A549 (cell line): ENCODE data around the gene MRPS18B. TPM values are rescaled to one million over a fixed set of nuclear protein-coding genes. Genes with fewer than 3 reads are reported as not detected.

ENCODE experiments used
- ATAC-seq, 2 experiments: fragments of 200-7000 bp in 1 of 2; fragments of >200 bp in 1 of 2; cut with Nextera tagmentation in 1 of 2; cut with Tn5 transposase in 1 of 2; 3 replicates each; pipeline versions ENCODE4 v1.8.0 to v1.9.1; 2018 to 2020; ENCODE audit warnings: mild to moderate bottlenecking in 1 of 2, moderate library complexity in 1 of 2
- CTCF ChIA-PET: fragments of 300-600 bp; sonication (Branson Sonifier 250); formaldehyde crosslinking; extraction: SDS; loops from one replicate; lab custom pipeline; 2021; ENCODE audit warnings: antibody characterized with exemption, inconsistent platforms; lab: Yijun Ruan, JAX
- POLR2A ChIA-PET: fragments of 350-600 bp; formaldehyde crosslinking; extraction: SDS; loops from one replicate; lab custom pipeline; 2021; ENCODE audit warnings: antibody characterized with exemption, inconsistent platforms; lab: Yijun Ruan, JAX
- DNase-seq, 2 experiments: peaks; one replicate each; pipeline versions ENCODE4 v3.0.0 to v3.0.0-alpha.2; 2011 to 2016; ENCODE audit warnings: low read depth in 1 of 2, low spot score in 1 of 2
- FAIRE-seq: peaks from 2 replicates; lab custom pipeline; 2011; peaks lifted over from hg19 to GRCh38; lab: Jason Lieb, UNC
- H3K27ac ChIP-seq, 2 experiments: fragments of >200 bp; sonication (Bioruptor Twin); formaldehyde crosslinking; 3 replicates each; pipeline ENCODE4 v1.5.1; 2016 to 2017
- H3K4me1 ChIP-seq: fragments of >200 bp; sonication (Bioruptor Twin); formaldehyde crosslinking; 3 replicates; pipeline ENCODE4 v1.6.1; 2016
- H3K4me2 ChIP-seq: fragments of >200 bp; sonication (Bioruptor Twin); formaldehyde crosslinking; 3 replicates; pipeline ENCODE4 v1.6.1; 2016
- H3K4me3 ChIP-seq: fragments of >200 bp; sonication (Bioruptor Twin); formaldehyde crosslinking; 3 replicates; pipeline ENCODE4 v1.5.1; 2016
- H3K9me3 ChIP-seq: fragments of >200 bp; sonication (Bioruptor Twin); formaldehyde crosslinking; 3 replicates; pipeline ENCODE4 v1.6.1; 2016
- BHLHE40 ChIP-seq: IDR thresholded peaks from 2 replicates; pipeline ENCODE4 v1.6.1; 2012; ENCODE audit warnings: low read depth, low read length, inconsistent platforms
- HEYL ChIP-seq: fragments of 250-450 bp; sonication (Bioruptor Pico); IDR thresholded peaks from 2 replicates; pipeline ENCODE4 v1.8.0; 2021; ENCODE audit warnings: mild to moderate bottlenecking, moderate library complexity
- HOXA7 ChIP-seq: fragments of 250-450 bp; sonication (Bioruptor Pico); IDR thresholded peaks from 2 replicates; pipeline ENCODE4 v1.5.0; 2020; ENCODE audit warnings: mild to moderate bottlenecking, moderate library complexity
- HOXB5 ChIP-seq: fragments of 250-450 bp; sonication (Bioruptor Pico); IDR thresholded peaks from 2 replicates; pipeline ENCODE4 v1.5.0; 2020; ENCODE audit warnings: mild to moderate bottlenecking, moderate library complexity
- JUN ChIP-seq, 2 experiments: fragments of >200 bp; sonication (Bioruptor Twin); formaldehyde crosslinking; IDR thresholded peaks; 2 replicates in 1 of 2; 3 replicates in 1 of 2; pipeline ENCODE4 v1.6.1; 2016 to 2017
- JUNB ChIP-seq: fragments of >200 bp; sonication (Bioruptor Twin); formaldehyde crosslinking; IDR thresholded peaks from 2 replicates; pipeline ENCODE4 v1.6.1; 2016
- KDM5A ChIP-seq: fragments of 200-600 bp; sonication (generic); IDR thresholded peaks from 2 replicates; pipeline ENCODE4 v1.6.1; 2016; ENCODE audit warnings: antibody characterized with exemption, mild to moderate bottlenecking
- MAX ChIP-seq: IDR thresholded peaks from 2 replicates; pipeline ENCODE4 v1.6.1; 2012
- NFE2L2 ChIP-seq: fragments of 150-350 bp; conservative IDR thresholded peaks from 2 replicates; pipeline ENCODE4 v1.6.1; 2014; ENCODE audit warnings: low read length
- PBX3 ChIP-seq: IDR thresholded peaks from 2 replicates; pipeline ENCODE4 v1.6.1; 2012
- PHF8 ChIP-seq: fragments of 200-600 bp; sonication (generic); IDR thresholded peaks from 2 replicates; pipeline ENCODE4 v1.6.1; 2016; ENCODE audit warnings: low read depth, mild to moderate bottlenecking, antibody characterized with exemption, moderate library complexity, borderline replicate concordance
- POLR2A ChIP-seq: IDR thresholded peaks from 2 replicates; pipeline ENCODE4 v1.6.1; 2012; ENCODE audit warnings: mild to moderate bottlenecking, low read length
- RAD21 ChIP-seq, 2 experiments: fragments of >200 bp in 1 of 2; sonication (Bioruptor Twin) in 1 of 2; formaldehyde crosslinking in 1 of 2; IDR thresholded peaks in 1 of 2; conservative IDR thresholded peaks in 1 of 2; 2 replicates in 1 of 2; 3 replicates in 1 of 2; pipeline ENCODE4 v1.6.1; 2012 to 2018; ENCODE audit warnings: inconsistent platforms in 1 of 2
- RFX5 ChIP-seq: fragments of 450-650 bp; IDR thresholded peaks from 2 replicates; pipeline ENCODE4 v1.7.1; 2014; ENCODE audit warnings: antibody characterized with exemption, mild to moderate bottlenecking, moderate library complexity
- RNF2 ChIP-seq: fragments of 200-600 bp; sonication (generic); IDR thresholded peaks from 2 replicates; pipeline ENCODE4 v1.6.1; 2016; ENCODE audit warnings: low read depth, mild to moderate bottlenecking, antibody characterized with exemption, moderate library complexity, borderline replicate concordance
- SMC3 ChIP-seq: fragments of >200 bp; sonication (Bioruptor Twin); formaldehyde crosslinking; IDR thresholded peaks from 3 replicates; pipeline ENCODE4 v1.6.1; 2018; ENCODE audit warnings: inconsistent platforms
- ZNF302 ChIP-seq: fragments of 250-450 bp; sonication (Bioruptor Pico); IDR thresholded peaks from 2 replicates; pipeline ENCODE4 v1.9.0; 2021; ENCODE audit warnings: inconsistent platforms, mild to moderate bottlenecking, moderate library complexity
- ZSCAN20 ChIP-seq: fragments of 250-450 bp; sonication (Bioruptor Pico); IDR thresholded peaks from 2 replicates; pipeline ENCODE4 v1.8.0; 2022; ENCODE audit warnings: mild to moderate bottlenecking, moderate library complexity
- whole genome bisulfite sequencing: methylation state at CpG from one replicate; pipeline ENCODE4 v1.1.6; 2017; ENCODE audit errors: missing lambda C conversion rate; 5-methylcytosine and 5-hydroxymethylcytosine counted together
- polyA plus RNA-seq, 4 experiments: library from polyadenylated mRNA; depleted of rRNA in 3 of 4; stranded (reverse); fragments of >200 nt; fragmentation: RNase III in 1 of 4; extraction: RNeasy Plus Mini Kit Qiagen cat#74134 plus additional on column Dnase treatment in 1 of 4; gene quantifications; 2 replicates in 3 of 4; 3 replicates in 1 of 4; pipeline ENCODE4 v1.2.3, GENCODE V29; 2011 to 2017
- TF ChIP-seq, protein P1 (sequence below): fragments of >200 bp; sonication (Bioruptor Twin); formaldehyde crosslinking; IDR thresholded peaks from 3 replicates; pipeline ENCODE4 v1.5.1; 2016
- TF ChIP-seq, protein P2 (sequence below): fragments of 150-350 bp; IDR thresholded peaks from 2 replicates; pipeline ENCODE4 v1.6.1; 2014; ENCODE audit warnings: low read depth, mild to moderate bottlenecking, low read length
- TF ChIP-seq, protein P3 (sequence below): fragments of 250-450 bp; sonication (Bioruptor Pico); IDR thresholded peaks from 2 replicates; pipeline ENCODE4 v1.5.0; 2021; ENCODE audit warnings: mild to moderate bottlenecking, moderate library complexity, borderline replicate concordance
- TF ChIP-seq, protein P4 (sequence below): fragments of 450-650 bp; IDR thresholded peaks from 2 replicates; pipeline ENCODE4 v1.6.1; 2014; ENCODE audit warnings: antibody characterized with exemption
- TF ChIP-seq, protein P5 (sequence below): fragments of 200-600 bp; sonication (generic); IDR thresholded peaks from 2 replicates; pipeline ENCODE4 v1.6.1; 2016; ENCODE audit warnings: antibody characterized with exemption, mild to moderate bottlenecking, moderate library complexity

Gene MRPS18B
- polyA plus RNA-seq, 2 of the 4 experiments (the other 2 are of a cell fraction) = 85.3 to 91.1 TPM

- CTCF ChIA-PET = interaction anchor here (1.0 to 1.6 kb wide), 4 partner anchors 9 to 52 kb away, joined by 3 to 5 read pairs (median 4); partner anchors contain the start of genes DHX16, MRPS18B and PPP1R10
- FAIRE-seq (no peak), DNase-seq (peak; percentile 80 to 82), ATAC-seq (peak; percentile 98 to 99)
- WGBS = 4% methylated on average over 30 of the region's 36 CpGs
- H3K4me2 ChIP-seq = peak within 1 kb of the TSS; percentile 81
- H3K27ac ChIP-seq = peak within 1 kb of the TSS; percentile 76 to 98
- H3K9me3 ChIP-seq = no peaks in the 10 kb centered on the region
- TF ChIP-seq HOXA7 (CRISPR knock-in tag) (0 out of 2 replicates have a peak, but pooled peaks have one; percentile 45), MAX (peak; percentile 45), PHF8 (peak; percentile 52; the same call in 1 of the 2 replicates), JUN (IDR thresholded peaks at IDR 0.05) (peak in 1 of 2 experiments; percentile 71; a peak in 4 of 5 replicates), PBX3 (peak; percentile 90), HEYL (CRISPR knock-in tag) (no peak), POLR2A (peak; percentile 80), SMC3 (no peak; the same call in 2 of the 3 replicates)
- TF ChIP-seq, protein P1, sequence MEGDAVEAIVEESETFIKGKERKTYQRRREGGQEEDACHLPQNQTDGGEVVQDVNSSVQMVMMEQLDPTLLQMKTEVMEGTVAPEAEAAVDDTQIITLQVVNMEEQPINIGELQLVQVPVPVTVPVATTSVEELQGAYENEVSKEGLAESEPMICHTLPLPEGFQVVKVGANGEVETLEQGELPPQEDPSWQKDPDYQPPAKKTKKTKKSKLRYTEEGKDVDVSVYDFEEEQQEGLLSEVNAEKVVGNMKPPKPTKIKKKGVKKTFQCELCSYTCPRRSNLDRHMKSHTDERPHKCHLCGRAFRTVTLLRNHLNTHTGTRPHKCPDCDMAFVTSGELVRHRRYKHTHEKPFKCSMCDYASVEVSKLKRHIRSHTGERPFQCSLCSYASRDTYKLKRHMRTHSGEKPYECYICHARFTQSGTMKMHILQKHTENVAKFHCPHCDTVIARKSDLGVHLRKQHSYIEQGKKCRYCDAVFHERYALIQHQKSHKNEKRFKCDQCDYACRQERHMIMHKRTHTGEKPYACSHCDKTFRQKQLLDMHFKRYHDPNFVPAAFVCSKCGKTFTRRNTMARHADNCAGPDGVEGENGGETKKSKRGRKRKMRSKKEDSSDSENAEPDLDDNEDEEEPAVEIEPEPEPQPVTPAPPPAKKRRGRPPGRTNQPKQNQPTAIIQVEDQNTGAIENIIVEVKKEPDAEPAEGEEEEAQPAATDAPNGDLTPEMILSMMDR = 0 out of 3 replicates have a peak, but pooled peaks have one; percentile 9
- peak within 1 kb of the TSS; percentile 55 for H3K4me3 ChIP-seq
- H3K4me1 ChIP-seq = peaks cover 13% of the 10 kb centered on the region
- POLR2A ChIA-PET = interaction anchor here (1.9 kb wide), 1 partner anchor 9 kb away, joined by 7 read pairs; the partner anchor contains the start of genes MRPS18B and PPP1R10
These were observed 9.1 kb downstream of the MRPS18B start, which contains the start of gene ATAT1 for GRCh38 chr6:30626484-30627366. TSS of gene ATAT1 (plus strand) at chr6:30626874.

- Histone ChIP-seq H3K27ac (no peak overlapping the region), H3K9me3 (no peaks in the 10 kb centered on the region), H3K4me3 (no peak overlapping the region), H3K4me1 (peaks cover 5% of the 10 kb centered on the region; the same call in 1 of the 3 replicates), H3K4me2 (no peak overlapping the region)
- ChIA-PET POLR2A (no interaction called here), CTCF (no interaction called here)
- WGBS = 98% methylated on average over 3 of the region's 3 CpGs
- TF ChIP-seq ZNF302 (CRISPR knock-in tag) = no peak
- no peak for TF ChIP-seq HOXA7 (CRISPR knock-in tag)
- TF ChIP-seq NFE2L2 = no peak
- TF ChIP-seq, protein P2, sequence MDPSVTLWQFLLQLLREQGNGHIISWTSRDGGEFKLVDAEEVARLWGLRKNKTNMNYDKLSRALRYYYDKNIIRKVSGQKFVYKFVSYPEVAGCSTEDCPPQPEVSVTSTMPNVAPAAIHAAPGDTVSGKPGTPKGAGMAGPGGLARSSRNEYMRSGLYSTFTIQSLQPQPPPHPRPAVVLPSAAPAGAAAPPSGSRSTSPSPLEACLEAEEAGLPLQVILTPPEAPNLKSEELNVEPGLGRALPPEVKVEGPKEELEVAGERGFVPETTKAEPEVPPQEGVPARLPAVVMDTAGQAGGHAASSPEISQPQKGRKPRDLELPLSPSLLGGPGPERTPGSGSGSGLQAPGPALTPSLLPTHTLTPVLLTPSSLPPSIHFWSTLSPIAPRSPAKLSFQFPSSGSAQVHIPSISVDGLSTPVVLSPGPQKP = no peak
- TF ChIP-seq, protein P3, sequence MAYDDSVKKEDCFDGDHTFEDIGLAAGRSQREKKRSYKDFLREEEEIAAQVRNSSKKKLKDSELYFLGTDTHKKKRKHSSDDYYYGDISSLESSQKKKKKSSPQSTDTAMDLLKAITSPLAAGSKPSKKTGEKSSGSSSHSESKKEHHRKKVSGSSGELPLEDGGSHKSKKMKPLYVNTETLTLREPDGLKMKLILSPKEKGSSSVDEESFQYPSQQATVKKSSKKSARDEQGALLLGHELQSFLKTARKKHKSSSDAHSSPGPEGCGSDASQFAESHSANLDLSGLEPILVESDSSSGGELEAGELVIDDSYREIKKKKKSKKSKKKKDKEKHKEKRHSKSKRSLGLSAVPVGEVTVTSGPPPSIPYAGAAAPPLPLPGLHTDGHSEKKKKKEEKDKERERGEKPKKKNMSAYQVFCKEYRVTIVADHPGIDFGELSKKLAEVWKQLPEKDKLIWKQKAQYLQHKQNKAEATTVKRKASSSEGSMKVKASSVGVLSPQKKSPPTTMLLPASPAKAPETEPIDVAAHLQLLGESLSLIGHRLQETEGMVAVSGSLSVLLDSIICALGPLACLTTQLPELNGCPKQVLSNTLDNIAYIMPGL = no peak
- TF ChIP-seq BHLHE40 = no peak
- TF ChIP-seq RFX5 = no peak
- no peak for TF ChIP-seq RNF2
- TF ChIP-seq, protein P4, sequence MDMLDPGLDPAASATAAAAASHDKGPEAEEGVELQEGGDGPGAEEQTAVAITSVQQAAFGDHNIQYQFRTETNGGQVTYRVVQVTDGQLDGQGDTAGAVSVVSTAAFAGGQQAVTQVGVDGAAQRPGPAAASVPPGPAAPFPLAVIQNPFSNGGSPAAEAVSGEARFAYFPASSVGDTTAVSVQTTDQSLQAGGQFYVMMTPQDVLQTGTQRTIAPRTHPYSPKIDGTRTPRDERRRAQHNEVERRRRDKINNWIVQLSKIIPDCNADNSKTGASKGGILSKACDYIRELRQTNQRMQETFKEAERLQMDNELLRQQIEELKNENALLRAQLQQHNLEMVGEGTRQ = no peak
- TF ChIP-seq, protein P5, sequence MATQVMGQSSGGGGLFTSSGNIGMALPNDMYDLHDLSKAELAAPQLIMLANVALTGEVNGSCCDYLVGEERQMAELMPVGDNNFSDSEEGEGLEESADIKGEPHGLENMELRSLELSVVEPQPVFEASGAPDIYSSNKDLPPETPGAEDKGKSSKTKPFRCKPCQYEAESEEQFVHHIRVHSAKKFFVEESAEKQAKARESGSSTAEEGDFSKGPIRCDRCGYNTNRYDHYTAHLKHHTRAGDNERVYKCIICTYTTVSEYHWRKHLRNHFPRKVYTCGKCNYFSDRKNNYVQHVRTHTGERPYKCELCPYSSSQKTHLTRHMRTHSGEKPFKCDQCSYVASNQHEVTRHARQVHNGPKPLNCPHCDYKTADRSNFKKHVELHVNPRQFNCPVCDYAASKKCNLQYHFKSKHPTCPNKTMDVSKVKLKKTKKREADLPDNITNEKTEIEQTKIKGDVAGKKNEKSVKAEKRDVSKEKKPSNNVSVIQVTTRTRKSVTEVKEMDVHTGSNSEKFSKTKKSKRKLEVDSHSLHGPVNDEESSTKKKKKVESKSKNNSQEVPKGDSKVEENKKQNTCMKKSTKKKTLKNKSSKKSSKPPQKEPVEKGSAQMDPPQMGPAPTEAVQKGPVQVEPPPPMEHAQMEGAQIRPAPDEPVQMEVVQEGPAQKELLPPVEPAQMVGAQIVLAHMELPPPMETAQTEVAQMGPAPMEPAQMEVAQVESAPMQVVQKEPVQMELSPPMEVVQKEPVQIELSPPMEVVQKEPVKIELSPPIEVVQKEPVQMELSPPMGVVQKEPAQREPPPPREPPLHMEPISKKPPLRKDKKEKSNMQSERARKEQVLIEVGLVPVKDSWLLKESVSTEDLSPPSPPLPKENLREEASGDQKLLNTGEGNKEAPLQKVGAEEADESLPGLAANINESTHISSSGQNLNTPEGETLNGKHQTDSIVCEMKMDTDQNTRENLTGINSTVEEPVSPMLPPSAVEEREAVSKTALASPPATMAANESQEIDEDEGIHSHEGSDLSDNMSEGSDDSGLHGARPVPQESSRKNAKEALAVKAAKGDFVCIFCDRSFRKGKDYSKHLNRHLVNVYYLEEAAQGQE = no peak
- no peak for TF ChIP-seq HOXB5 (CRISPR knock-in tag)
- no peak for TF ChIP-seq JUNB
- no peak for TF ChIP-seq ZSCAN20 (CRISPR knock-in tag)
- TF ChIP-seq KDM5A = no peak
- TF ChIP-seq RAD21 (conservative IDR thresholded peaks at IDR 0.05 in 1 of 2, IDR thresholded peaks at IDR 0.05 in 1 of 2) = no peak
- FAIRE-seq = no peak
- no peak for DNase-seq
- ATAC-seq = no peak
These were observed 18.2 kb downstream of the MRPS18B start for GRCh38 chr6:30635834-30636233.
